Testis (tissue), 3 donors: ENCODE data around the gene SIK3. TPM values are rescaled to one million over a fixed set of nuclear protein-coding genes. Genes with fewer than 3 reads are reported as not detected.

Experiments
- DNase-seq: peaks from one replicate; pipeline ENCODE4 v3.0.0-alpha.2; 2019
- H3K27ac ChIP-seq, 2 donors: fragments of 200-600 bp; sonication (generic); one replicate each; pipeline ENCODE4 v1.5.1; 2019
- H3K27me3 ChIP-seq: fragments of 200-600 bp; sonication (generic); one replicate; pipeline ENCODE4 v1.5.1; 2019
- H3K36me3 ChIP-seq: fragments of 200-600 bp; sonication (generic); one replicate; pipeline ENCODE4 v1.5.1; 2017; ENCODE audit warnings: low read depth; ENCODE audit errors: missing control alignments
- H3K4me1 ChIP-seq: fragments of 200-600 bp; sonication (generic); one replicate; pipeline ENCODE4 v1.5.1; 2019
- H3K4me3 ChIP-seq, 2 donors: fragments of 200-600 bp; sonication (generic); one replicate each; pipeline ENCODE4 v1.5.1; 2017 to 2019
- H3K9me3 ChIP-seq: fragments of 200-600 bp; sonication (generic); one replicate; pipeline ENCODE4 v1.5.1; 2017
- CTCF ChIP-seq, 3 experiments: fragments of 450-650 bp in 2 of 3; fragments of 200-600 bp in 1 of 3; sonication (generic) in 1 of 3; IDR thresholded peaks; one replicate each; pipeline ENCODE4 v1.5.1; 2016 to 2019; ENCODE audit warnings: antibody characterized with exemption in 3 of 3, mild to moderate bottlenecking in 2 of 3, moderate library complexity in 1 of 3
- POLR2A ChIP-seq: fragments of 450-650 bp; IDR thresholded peaks from one replicate; pipeline ENCODE4 v1.6.1; 2017; ENCODE audit warnings: antibody characterized with exemption, mild to moderate bottlenecking, moderate library complexity
- WGBS, 2 donors: methylation state at CpG; one replicate each; pipeline ENCODE4 v1.1.5; 2018; 5-methylcytosine and 5-hydroxymethylcytosine counted together
- intact Hi-C: fragments of 100-400 bp; cut with DNase I; formaldehyde crosslinking; loops from one replicate; pipeline ENCODE4 v1.15.1; 2023; ENCODE audit warnings: low total_unique reads
- polyA plus RNA-seq: library from polyadenylated mRNA; stranded (reverse); fragments of 350-450 nt; fragmentation: Illumina TruSeq; extraction: RNeasy Lipid Tissue Mini Kit (QIAGEN cat#74804); gene quantifications from one replicate; pipeline ENCODE4 v1.2.3, GENCODE V29; 2014; ENCODE audit warnings: low read depth, low replicate concordance; ENCODE audit not compliant: insufficient read depth
- total RNA-seq, 2 donors: library from RNA; depleted of rRNA; stranded (reverse); fragments of >200 nt; gene quantifications; one replicate each; pipeline ENCODE4 v1.2.3, GENCODE V29; 2016

SIK3 gene
- total and polyA plus RNA-seq, 3 donors from 2014 or later: 112 to 125 (median 123) TPM

- intact Hi-C loops: no loop called here
- Histone ChIP-seq H3K27ac (no peak overlapping the region), H3K9me3 (no peaks in the 10 kb centered on the region), H3K36me3 (no peaks in the 10 kb centered on the region), H3K4me3 (no peak overlapping the region), H3K4me1 (no peaks in the 10 kb centered on the region), H3K27me3 (no peaks in the 10 kb centered on the region)
- whole genome bisulfite sequencing, 2 donors: 83 to 86% methylated on average over 1 of the region's 1 CpG
- no peak for DNase-seq
- no peak for TF ChIP-seq CTCF (IDR thresholded peaks at IDR 0.05)
- TF ChIP-seq POLR2A: no peak
Observed at GRCh38 chr11:117045956-117046355, 52.3 kb downstream of the SIK3 start.

GRCh38 chr11:117045196-117045595, 53.0 kb downstream of the SIK3 start:
- Histone ChIP-seq H3K4me1 (no peaks in the 10 kb centered on the region), H3K9me3 (no peaks in the 10 kb centered on the region), H3K4me3 (no peak overlapping the region), H3K27ac (no peak overlapping the region), H3K27me3 (no peaks in the 10 kb centered on the region), H3K36me3 (no peaks in the 10 kb centered on the region)
- 60 to 63% methylated on average over 5 of the region's 5 CpGs for whole genome bisulfite sequencing, 2 donors
- DNase-seq: no peak
- intact Hi-C loops: no loop called here
- TF ChIP-seq CTCF (IDR thresholded peaks at IDR 0.05) (no peak), POLR2A (no peak)

GRCh38 chr11:117044287-117045035, 53.8 kb downstream of the SIK3 start:
- intact Hi-C loops: no loop called here
- no peaks in the 10 kb centered on the region for H3K4me1 ChIP-seq

GRCh38 chr11:117042689-117043088, 55.5 kb downstream of the SIK3 start:
- Histone ChIP-seq H3K36me3 (no peaks in the 10 kb centered on the region), H3K27me3 (no peaks in the 10 kb centered on the region), H3K4me3 (no peak overlapping the region), H3K9me3 (no peaks in the 10 kb centered on the region), H3K27ac (no peak overlapping the region), H3K4me1 (peaks cover 5% of the 10 kb centered on the region)
- TF ChIP-seq POLR2A (no peak), CTCF (IDR thresholded peaks at IDR 0.05) (no peak)
- DNase-seq: no peak
- intact Hi-C loops: no loop called here
- WGBS, 2 donors: 72 to 85% methylated on average over 3 of the region's 3 CpGs

More at GRCh38 chr11:117044287-117045035, 53.8 kb downstream of the SIK3 start:
- Histone ChIP-seq H3K36me3 (no peaks in the 10 kb centered on the region), H3K9me3 (no peaks in the 10 kb centered on the region), H3K4me3 (no peak overlapping the region), H3K27ac (no peak overlapping the region), H3K27me3 (no peaks in the 10 kb centered on the region)
- WGBS, 2 donors: 81 to 87% methylated on average over 7 of the region's 7 CpGs
- TF ChIP-seq POLR2A: no peak
- TF ChIP-seq CTCF (IDR thresholded peaks at IDR 0.05): no peak
- no peak for DNase-seq

- no peak overlapping the region for H3K27ac ChIP-seq
- TF ChIP-seq CTCF (IDR thresholded peaks at IDR 0.05) (no peak), POLR2A (no peak)
- no peak for DNase-seq
- intact Hi-C loops: no loop called here
- WGBS, 2 donors: 89 to 91% methylated on average over 1 of the region's 1 CpG
- no peaks in the 10 kb centered on the region for H3K9me3 ChIP-seq
- no peaks in the 10 kb centered on the region for H3K27me3 ChIP-seq
- H3K36me3 ChIP-seq: no peaks in the 10 kb centered on the region
- H3K4me1 ChIP-seq: peaks cover 16% of the 10 kb centered on the region
- H3K4me3 ChIP-seq: no peak overlapping the region
Observed at GRCh38 chr11:117039900-117040299, 58.3 kb downstream of the SIK3 start.
